Nasal cavity respiratory epithelium epithelial cell of viscerocranial mucosa (primary cell): ENCODE measurements around the gene NUTM2E. TPM values are rescaled to one million over a fixed set of nuclear protein-coding genes. Genes with fewer than 3 reads are reported as not detected.

ENCODE experiments used
- total RNA-seq: library from RNA; depleted of rRNA; stranded (reverse); fragments of >200 nt; gene quantifications from 2 replicates; pipeline ENCODE4 v1.2.3, GENCODE V29; 2014

Gene NUTM2E, protein sequence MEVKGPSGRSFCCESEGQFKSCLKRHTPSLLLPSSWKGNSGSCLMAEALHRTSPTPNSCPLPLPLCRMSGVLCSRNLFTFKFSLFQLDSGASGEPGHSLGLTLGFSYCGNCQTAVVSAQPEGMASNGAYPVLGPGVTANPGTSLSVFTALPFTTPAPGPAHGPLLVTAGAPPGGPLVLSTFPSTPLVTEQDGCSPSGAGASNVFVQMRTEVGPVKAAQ (N-terminal part only)
- total RNA-seq, result 0.21 and 0.34 TPM in 2 replicates

DNA sequence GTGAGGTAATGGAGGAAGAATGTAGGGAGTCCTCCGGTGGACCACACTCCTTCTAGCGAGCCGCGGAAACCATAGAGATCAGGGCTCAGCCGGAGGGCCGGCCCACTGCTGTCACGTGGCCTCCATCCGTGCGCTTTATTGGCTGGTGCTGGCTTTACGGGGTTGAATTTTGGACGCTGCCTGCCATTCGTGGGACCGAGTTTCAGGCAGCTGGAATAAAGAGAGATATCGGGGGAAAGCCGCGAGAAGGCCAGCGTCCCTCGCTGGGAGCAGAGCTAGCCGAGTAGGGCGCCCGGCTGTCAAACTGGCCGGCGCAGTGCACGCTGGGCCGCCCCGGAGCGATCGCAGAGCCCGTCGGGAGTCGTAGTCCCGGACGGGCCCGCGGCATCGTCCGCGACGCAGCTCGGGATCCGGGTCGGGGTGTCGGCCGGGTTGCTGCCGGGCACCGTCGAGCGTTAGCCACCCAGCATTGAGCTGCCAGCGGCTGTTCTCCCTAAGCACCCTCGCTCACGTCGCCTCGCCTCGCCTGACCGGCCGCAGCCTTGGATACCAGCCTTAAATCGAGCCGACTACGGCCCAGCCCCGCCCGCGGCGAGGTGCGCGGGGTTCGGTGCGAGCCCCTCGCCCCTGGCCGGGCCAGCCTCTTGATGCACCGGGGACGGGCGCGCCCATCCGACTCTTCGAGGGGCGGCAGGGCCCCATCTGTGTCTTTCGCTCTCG is at the start of gene NUTM2E:
NUTM2E (plus strand) TSS at position 244 of the 720 bp plus-strand sequence. CDS start 15,002 bp downstream, outside the sequence.

Other genes with a start within 250 kb of the NUTM2E start
- gene SFTPA1, start 215.8 kb upstream of the NUTM2E start, total RNA-seq, result not detected in 2 replicates
- 0.50 and 0.68 TPM in 2 replicates for gene NUTM2B, start 123.5 kb upstream of the NUTM2E start, total RNA-seq
- gene SFTPD, start 122.4 kb downstream of the NUTM2E start, total RNA-seq, result 1.0 and 1.2 TPM in 2 replicates